GM21786 (cell line): ENCODE measurements around the gene ZEB1.
A peak's percentile ranks its signal among the peaks of the same experiment; 100 is the strongest.

Experiments
- ATAC-seq: cut with Tn5 transposase; IDR thresholded peaks from one replicate; pipeline ENCODE4 v1.9.1; 2021; ENCODE audit not compliant: unreplicated experiment

ZEB1 gene

DNA sequence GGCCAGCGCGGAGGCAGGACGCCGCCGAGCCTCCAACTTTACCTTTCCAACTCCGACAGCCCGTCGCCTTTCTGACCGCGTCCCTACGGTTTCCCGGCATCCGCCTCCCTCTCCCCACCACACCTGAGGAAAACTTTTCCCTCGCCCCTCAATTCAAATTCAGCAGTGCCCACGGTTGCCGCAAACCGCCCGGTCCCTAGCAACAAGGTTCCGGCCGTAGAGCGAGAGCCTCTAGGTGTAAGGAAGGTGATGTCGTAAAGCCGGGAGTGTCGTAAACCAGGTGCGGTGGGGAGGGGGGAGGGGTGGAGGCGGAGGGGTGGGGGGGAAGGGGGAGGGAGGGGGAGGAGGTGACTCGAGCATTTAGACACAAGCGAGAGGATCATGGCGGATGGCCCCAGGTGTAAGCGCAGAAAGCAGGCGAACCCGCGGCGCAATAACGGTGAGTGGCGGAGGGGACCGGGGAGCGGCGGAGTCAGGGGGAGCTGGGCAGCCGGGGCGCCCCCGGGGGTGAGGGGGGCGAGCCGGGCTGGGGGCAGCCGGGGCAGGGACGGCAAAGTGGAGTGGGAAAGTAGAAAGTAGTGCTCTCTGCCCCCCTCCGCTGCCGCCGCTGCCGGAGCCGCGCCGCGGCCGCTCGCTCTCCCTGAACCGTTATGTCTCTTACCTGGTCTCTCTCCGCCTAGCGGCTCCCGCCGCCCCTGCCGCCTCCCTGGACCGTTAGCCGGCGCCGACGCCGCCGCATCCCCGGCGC is at the start of gene ZEB1:
ZEB1 (plus strand) TSS at position 363 of the 748 bp plus-strand sequence; CDS start at position 382, 19 bp downstream.
- ATAC-seq: peak; percentile 30

GRCh38 chr10:31270954-31271353 is 48.1 kb upstream of the ZEB1 start:
- ATAC-seq: no peak

DNA sequence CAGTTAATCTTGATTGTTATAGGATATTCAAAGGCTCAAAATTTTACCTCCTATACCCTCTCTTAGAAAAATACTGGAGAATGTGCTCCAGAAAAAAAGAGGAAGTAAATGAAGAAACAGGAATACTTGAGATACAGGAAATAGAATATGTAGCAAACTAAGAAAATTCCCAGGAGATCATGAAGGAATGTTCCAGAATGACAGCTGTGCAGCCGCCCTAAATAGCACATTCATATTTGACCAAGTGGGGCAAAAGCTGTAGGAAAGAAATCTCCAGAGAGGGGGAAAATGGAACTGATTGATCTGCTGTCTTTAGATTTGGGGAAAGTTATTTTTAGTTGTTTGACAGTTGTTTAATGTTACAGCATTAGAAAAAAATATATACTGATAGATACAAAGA is 46.2 kb upstream of the ZEB1 start:
- no peak for ATAC-seq

GRCh38 chr10:31273789-31274188 is 45.2 kb upstream of the ZEB1 start:
- ATAC-seq: no peak

DNA sequence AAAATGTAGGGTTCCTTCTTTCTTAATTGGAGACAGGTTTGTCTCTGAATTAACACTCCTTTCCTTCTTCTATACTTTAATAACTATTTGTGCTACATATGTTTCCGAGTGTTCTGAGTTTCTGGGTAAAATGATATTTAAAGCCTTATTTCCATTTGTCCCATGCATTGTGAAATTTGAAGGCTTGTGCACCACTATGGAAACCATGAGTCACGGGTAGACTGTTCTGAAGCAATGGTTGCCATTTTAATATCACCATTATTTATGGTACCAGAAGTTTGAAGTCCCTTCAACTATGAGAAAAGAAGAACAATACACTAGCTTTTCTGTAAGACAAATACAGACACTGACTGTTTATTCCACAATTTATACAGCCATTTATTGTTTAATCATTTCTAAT is 44.7 kb upstream of the ZEB1 start:
- ATAC-seq: no peak

DNA sequence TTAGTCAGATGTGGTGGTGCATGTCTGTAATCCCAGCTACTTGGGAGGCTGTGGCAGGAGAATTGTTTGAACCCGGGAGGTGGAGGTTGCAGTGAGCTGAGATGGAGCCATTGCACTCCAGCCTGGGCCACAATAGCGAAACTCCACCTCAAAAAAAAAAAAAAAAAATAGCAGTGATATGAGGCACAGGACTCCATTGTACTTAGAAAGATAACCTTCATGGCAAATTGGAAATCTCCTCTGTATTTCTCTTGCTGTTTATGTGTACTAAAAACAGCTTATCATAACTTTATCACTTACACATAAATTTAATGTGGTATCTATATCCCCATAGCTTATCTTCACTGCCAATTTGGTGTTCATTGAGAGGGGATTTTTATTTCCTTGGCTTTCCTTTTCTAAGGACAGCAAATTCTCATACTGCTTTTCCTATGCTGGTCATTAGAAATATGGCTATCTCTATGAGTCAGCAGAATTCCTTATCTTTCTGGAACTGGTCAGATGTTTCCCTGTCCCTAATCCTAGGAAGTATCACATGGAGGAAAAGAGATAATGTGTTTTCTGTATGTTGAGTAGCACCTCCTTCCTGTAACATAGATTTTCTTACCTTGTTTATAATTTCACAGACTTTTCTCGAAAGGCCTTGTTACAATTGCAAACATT is 40.6 kb upstream of the ZEB1 start:
- no peak for ATAC-seq

- no peak for ATAC-seq
These were observed 38.0 kb upstream of the ZEB1 start for GRCh38 chr10:31280972-31281371.

DNA sequence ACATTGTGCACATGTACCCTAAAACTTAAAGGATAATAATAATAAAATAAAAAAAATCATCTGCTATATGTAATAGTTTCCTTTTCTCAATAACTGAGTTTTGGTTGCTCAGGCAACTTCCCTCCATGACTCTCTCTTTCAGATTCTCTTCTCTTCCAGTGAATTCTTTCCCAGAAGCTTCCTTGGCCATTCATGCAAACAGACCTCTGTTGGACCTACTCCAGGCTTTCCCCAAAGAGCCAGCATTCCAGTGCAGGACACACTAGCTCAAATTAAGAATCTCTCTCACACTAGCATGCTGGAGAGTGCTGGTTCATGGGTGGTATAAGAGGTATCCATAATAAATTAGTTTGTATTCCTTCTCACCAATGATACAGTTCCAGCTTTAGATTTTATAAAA is 31.0 kb upstream of the ZEB1 start:
- ATAC-seq: no peak

DNA sequence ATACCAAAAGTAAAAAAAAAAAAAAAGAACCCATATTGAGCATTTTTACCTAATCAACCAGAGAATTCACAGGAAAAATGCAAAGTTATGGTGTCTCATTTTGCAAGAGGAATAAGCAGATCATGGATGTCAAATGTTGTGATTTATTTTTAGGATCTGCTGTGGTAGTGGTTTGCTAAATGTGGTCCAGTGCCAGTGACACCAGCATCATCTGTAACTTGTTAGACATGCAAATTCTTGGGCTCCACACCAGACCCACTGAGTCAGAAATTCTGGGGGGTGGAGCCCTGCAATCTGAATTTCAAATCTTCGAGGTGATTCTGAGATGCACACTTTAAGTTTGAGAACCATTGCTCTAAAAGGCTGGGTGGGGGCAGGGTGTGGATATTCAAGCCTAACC is 30.1 kb upstream of the ZEB1 start:
- ATAC-seq: no peak

- ATAC-seq: no peak
These were observed 28.6 kb upstream of the ZEB1 start for GRCh38 chr10:31290386-31290785.

DNA sequence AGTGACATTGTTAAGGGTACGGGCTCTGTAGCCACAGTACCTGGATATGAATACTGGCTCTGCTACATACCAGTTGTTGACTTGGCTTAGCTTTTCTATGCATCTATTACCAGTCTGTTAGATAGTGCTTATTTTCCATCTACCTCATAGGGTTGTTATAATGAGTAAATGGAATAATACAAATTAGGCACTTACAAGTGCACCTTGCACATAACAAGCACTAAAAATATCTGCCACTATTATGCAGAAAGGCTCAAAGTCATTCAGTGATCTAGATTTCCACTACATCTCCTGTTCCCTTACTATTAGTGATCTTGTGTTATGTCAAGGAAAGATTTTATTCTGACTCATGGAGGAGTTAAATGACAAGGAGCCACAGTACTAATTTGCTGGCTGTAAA is 27.9 kb upstream of the ZEB1 start:
- ATAC-seq: no peak

GRCh38 chr10:31294558-31294957 is 24.5 kb upstream of the ZEB1 start:
- ATAC-seq: no peak

GRCh38 chr10:31296754-31297153 is 22.3 kb upstream of the ZEB1 start:
- ATAC-seq: no peak

- no peak for ATAC-seq
These were observed 19.9 kb upstream of the ZEB1 start for GRCh38 chr10:31299119-31299518.

DNA sequence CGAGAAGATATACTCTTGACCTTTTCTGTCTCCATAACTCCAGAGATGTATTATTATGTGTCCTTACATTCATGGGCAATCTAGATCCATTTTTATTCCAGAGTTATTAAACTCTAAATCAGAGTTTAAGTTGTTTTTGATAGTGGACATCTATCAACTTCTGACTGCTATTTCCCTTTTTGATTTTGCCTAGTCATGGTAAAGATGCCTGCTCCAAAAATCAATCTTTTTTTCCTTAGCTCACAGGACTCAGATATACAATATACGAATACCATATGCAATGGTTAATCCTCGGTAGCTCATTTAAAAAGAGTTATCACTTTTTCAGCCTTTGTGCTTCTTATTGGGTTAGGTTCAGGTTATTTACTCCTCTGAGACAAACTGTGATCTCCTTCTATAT is 15.8 kb upstream of the ZEB1 start:
- ATAC-seq: no peak

DNA sequence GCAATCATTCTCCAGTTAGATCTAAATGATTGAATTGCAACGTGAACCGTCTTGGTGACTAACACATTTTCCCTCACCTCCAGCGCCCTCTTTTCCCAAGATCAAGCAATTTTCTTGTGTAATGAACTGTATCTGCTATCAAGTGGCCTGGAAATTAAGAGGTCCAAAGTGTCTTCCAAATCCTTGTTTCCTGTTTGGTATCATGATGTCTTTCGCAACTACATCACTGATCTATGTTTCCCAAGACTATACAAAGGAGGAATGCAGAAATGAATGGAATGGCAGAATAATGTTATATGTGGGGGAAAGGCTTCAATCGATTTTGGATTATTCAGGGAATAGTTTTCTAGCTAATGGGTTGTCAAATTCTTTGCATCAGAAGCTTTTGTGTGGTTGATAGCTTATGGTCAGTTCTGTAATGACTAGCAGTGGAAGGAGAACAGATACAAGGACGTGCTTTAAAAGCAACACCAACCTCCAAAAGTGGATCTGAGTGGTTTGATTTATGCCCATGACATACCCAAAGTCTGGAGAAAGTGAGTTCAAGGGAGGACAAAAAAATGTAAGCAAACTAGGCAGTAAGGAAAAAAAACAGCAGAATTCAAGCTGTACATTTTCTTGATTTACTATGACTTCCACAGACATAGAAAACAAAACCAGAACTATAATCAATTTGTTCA is 14.6 kb upstream of the ZEB1 start:
- no peak for ATAC-seq

DNA sequence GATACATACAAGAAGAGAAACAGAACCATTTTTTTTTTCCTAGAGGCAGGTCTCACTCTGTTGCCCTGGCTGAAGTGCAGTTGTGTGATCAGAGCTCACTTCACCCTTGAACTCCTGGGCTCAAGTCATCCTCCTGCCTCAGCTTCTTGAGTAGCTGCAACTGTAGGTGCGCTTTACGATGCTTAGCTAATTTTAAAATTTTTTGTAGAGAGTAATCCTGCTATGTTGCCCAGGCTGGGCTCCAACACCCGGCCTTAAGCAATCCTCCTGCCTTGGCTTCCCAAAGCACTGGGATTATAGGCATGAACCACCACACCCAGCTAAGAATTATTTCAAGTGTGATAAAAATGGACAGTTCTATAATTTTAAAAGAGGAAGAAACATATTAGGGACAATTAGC is 5.6 kb upstream of the ZEB1 start:
- ATAC-seq: no peak

DNA sequence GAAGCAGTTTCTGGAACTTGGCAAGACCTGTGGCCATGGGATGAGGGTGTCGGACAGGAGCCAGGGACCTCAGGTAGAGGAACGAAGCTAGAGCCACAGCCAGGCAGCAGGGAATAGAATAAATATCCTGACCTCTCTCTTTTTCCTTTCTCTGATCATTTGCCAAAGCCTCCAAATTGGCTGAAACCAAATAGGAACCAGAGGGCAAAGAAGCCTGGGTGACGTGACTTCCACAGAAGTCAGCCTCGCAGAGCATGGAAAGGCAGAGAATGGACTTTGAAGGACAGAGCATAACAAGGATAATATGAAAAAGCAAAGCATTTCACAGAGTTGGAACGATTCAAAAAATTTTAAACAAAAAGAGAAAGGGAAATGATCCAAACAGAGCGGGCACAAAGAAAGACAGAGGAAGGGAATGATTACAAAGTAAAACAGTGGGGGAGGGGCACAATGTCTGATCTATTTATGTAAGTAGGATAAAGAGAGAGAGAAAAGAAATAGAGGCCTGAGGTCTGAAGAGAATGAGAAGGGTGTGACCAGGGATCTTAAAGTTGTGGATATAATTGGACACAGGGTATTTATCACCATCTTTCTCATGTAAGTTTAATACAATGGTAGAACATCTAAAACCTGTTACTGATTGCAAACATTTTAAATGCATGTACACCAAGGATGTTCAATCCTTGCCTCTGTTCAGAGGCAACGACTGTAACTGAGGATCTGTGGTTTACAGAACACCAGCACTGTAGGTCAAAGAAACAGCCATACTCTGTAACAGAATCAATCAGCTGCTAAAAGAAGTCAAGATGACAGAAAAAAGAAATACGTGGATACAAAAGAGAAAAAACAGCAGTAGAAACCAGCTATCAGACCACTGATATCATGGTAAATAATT is 4.5 kb upstream of the ZEB1 start:
- ATAC-seq: no peak

GRCh38 chr10:31315453-31315852 is 3.6 kb upstream of the ZEB1 start:
- no peak for ATAC-seq

GRCh38 chr10:31317171-31317570 is 1.8 kb upstream of the ZEB1 start:
- ATAC-seq: no peak
